Stomach (tissue), 4 donors: ENCODE measurements around the gene PRKG1.

Experiments used
- EP300 ChIP-seq: sonication (generic); formaldehyde crosslinking; IDR thresholded peaks from one replicate; pipeline ENCODE4 v1.6.1; 2017; ENCODE audit warnings: antibody characterized with exemption
- TF ChIP-seq, protein P1 (sequence below), 7 experiments: fragments of 450-650 bp in 4 of 7; fragments of 200-600 bp in 3 of 7; sonication (generic) in 3 of 7; IDR thresholded peaks; one replicate each; pipeline ENCODE4 v1.5.1; 2016 to 2019; ENCODE audit warnings: antibody characterized with exemption in 7 of 7, control low read depth in 2 of 7, mild to moderate bottlenecking in 1 of 7

DNA sequence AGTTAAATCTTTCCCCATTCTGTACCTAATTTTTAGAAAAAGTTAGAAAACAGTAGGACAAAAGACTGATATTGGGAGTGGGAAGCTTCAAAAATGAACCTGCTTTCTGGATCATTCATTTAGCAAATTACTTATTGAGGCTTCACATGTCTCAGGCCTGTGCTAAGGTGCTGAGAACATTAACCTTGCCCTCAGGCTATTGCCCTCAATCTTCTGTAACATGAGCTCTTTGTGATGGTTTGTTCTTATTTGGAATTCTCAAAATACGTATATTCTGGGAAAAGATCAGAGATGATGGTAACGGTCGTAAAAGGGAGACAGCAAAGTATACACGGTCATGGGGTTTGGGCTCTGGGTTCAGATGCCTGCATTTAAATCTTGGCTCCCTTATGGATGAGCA is 39.5 kb upstream of the PRKG1 start:
- no peak for TF ChIP-seq EP300
- TF ChIP-seq, protein P1, sequence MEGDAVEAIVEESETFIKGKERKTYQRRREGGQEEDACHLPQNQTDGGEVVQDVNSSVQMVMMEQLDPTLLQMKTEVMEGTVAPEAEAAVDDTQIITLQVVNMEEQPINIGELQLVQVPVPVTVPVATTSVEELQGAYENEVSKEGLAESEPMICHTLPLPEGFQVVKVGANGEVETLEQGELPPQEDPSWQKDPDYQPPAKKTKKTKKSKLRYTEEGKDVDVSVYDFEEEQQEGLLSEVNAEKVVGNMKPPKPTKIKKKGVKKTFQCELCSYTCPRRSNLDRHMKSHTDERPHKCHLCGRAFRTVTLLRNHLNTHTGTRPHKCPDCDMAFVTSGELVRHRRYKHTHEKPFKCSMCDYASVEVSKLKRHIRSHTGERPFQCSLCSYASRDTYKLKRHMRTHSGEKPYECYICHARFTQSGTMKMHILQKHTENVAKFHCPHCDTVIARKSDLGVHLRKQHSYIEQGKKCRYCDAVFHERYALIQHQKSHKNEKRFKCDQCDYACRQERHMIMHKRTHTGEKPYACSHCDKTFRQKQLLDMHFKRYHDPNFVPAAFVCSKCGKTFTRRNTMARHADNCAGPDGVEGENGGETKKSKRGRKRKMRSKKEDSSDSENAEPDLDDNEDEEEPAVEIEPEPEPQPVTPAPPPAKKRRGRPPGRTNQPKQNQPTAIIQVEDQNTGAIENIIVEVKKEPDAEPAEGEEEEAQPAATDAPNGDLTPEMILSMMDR (IDR thresholded peaks at IDR 0.05), result no peak
